Mesenchymal stem cell (in vitro differentiated cells and primary cell): ENCODE data around the gene FRMD4A.

Source experiments
- DNase-seq: peaks from one replicate; pipeline ENCODE4 v3.0.0-alpha.2; 2013
- H2AFZ ChIP-seq: one replicate; pipeline ENCODE4 v1.6.1; 2013; ENCODE audit warnings: low read depth, mild to moderate bottlenecking, control low read depth, inconsistent platforms, low read length, moderate library complexity
- H2AK5ac ChIP-seq: 2 replicates; pipeline ENCODE4 v1.6.1; 2013; ENCODE audit warnings: low read length, moderate library complexity, mild to moderate bottlenecking, inconsistent platforms; ENCODE audit not compliant: severe bottlenecking
- H2BK120ac ChIP-seq: one replicate; pipeline ENCODE4 v1.6.1; 2013; ENCODE audit warnings: low read depth, mild to moderate bottlenecking, inconsistent platforms, low read length, moderate library complexity
- H2BK12ac ChIP-seq, 2 experiments: one replicate each; pipeline ENCODE4 v1.6.1; 2013; ENCODE audit warnings: inconsistent platforms in 2 of 2, low read length in 2 of 2, mild to moderate bottlenecking in 2 of 2, moderate library complexity in 2 of 2, control low read depth in 1 of 2
- H2BK15ac ChIP-seq: one replicate; pipeline ENCODE4 v1.6.1; 2013; ENCODE audit warnings: mild to moderate bottlenecking, low read depth, inconsistent platforms; ENCODE audit not compliant: poor library complexity, severe bottlenecking
- H2BK5ac ChIP-seq: 2 replicates; pipeline ENCODE4 v1.6.1; 2013; ENCODE audit warnings: low read depth, mild to moderate bottlenecking, low read length, control low read depth, inconsistent platforms; ENCODE audit not compliant: poor library complexity, severe bottlenecking
- H3K14ac ChIP-seq, 2 experiments: one replicate each; pipeline ENCODE4 v1.6.1; 2013; ENCODE audit warnings: inconsistent platforms in 2 of 2, low read length in 2 of 2, control low read depth in 1 of 2, mild to moderate bottlenecking in 1 of 2, moderate library complexity in 1 of 2
- H3K18ac ChIP-seq, 2 experiments: one replicate each; pipeline ENCODE4 v1.6.1; 2013; ENCODE audit warnings: inconsistent platforms in 2 of 2, low read length in 2 of 2, control low read depth in 1 of 2, low read depth in 1 of 2, mild to moderate bottlenecking in 1 of 2
- H3K23ac ChIP-seq, 2 experiments: one replicate each; pipeline ENCODE4 v1.6.1; 2013; ENCODE audit warnings: inconsistent platforms in 2 of 2, low read length in 2 of 2, mild to moderate bottlenecking in 2 of 2, moderate library complexity in 2 of 2, control low read depth in 1 of 2
- H3K27ac ChIP-seq: 2 replicates; pipeline ENCODE4 v1.5.1; 2013; ENCODE audit warnings: mild to moderate bottlenecking, moderate library complexity, low read length, control low read depth, inconsistent platforms; ENCODE audit not compliant: poor library complexity, severe bottlenecking
- H3K27me3 ChIP-seq, 2 experiments: 2 replicates each; pipeline versions ENCODE4 v1.6.1 to v1.7.0; 2013; ENCODE audit warnings: low read length in 2 of 2, mild to moderate bottlenecking in 2 of 2, moderate library complexity in 2 of 2, control low read depth in 1 of 2, inconsistent platforms in 1 of 2; ENCODE audit not compliant: control insufficient read depth in 1 of 2, insufficient read depth in 1 of 2
- H3K36me3 ChIP-seq, 2 experiments: 2 replicates each; pipeline versions ENCODE4 v1.6.1 to v1.7.0; 2013; ENCODE audit warnings: low read length in 2 of 2, control low read depth in 1 of 2, inconsistent platforms in 1 of 2, low read depth in 1 of 2, mild to moderate bottlenecking in 1 of 2; ENCODE audit not compliant: insufficient read depth in 2 of 2, control insufficient read depth in 1 of 2
- H3K4ac ChIP-seq, 2 experiments: one replicate each; pipeline ENCODE4 v1.6.1; 2013; ENCODE audit warnings: inconsistent platforms in 2 of 2, low read length in 2 of 2, mild to moderate bottlenecking in 2 of 2, moderate library complexity in 2 of 2, control low read depth in 1 of 2, low read depth in 1 of 2
- H3K4me1 ChIP-seq: 2 replicates; pipeline ENCODE4 v1.6.1; 2013; ENCODE audit warnings: low read depth, low read length, control low read depth; ENCODE audit not compliant: control insufficient read depth, insufficient read depth
- H3K4me2 ChIP-seq: 2 replicates; pipeline ENCODE4 v1.6.1; 2013; ENCODE audit warnings: low read length, mild to moderate bottlenecking, inconsistent platforms; ENCODE audit not compliant: poor library complexity, severe bottlenecking
- H3K4me3 ChIP-seq, 2 experiments: 2 replicates each; pipeline versions ENCODE4 v1.5.1 to v1.7.0; 2013; ENCODE audit warnings: low read length in 2 of 2, mild to moderate bottlenecking in 2 of 2, control low read depth in 1 of 2, low read depth in 1 of 2; ENCODE audit not compliant: insufficient read depth in 1 of 2
- H3K79me1 ChIP-seq: replicated peaks from 2 replicates; pipeline ENCODE4 v1.6.1; 2013; ENCODE audit warnings: mild to moderate bottlenecking, control low read depth, low read length, inconsistent platforms; ENCODE audit not compliant: poor library complexity, severe bottlenecking
- H3K9ac ChIP-seq: 2 replicates; pipeline ENCODE4 v1.7.0; 2013; ENCODE audit warnings: mild to moderate bottlenecking, low read length, moderate library complexity
- H3K9me3 ChIP-seq: 2 replicates; pipeline ENCODE4 v1.7.0; 2013; ENCODE audit warnings: mild to moderate bottlenecking, low read length; ENCODE audit not compliant: control insufficient read depth
- H4K8ac ChIP-seq: one replicate; pipeline ENCODE4 v1.6.1; 2013; ENCODE audit warnings: inconsistent platforms, mild to moderate bottlenecking, low read length, moderate library complexity
- H4K91ac ChIP-seq: one replicate; pipeline ENCODE4 v1.6.1; 2013; ENCODE audit warnings: mild to moderate bottlenecking, low read length, inconsistent platforms
- WGBS: methylation state at CpG from one replicate; pipeline ENCODE4 v1.1.7; 2013; ENCODE audit warnings: mixed read lengths; 5-methylcytosine and 5-hydroxymethylcytosine counted together

FRMD4A gene

GRCh38 chr10:13700473-13701144, 630.1 kb downstream of the FRMD4A start:
- H3K18ac ChIP-seq, result no peak overlapping the region
- H3K9me3 ChIP-seq, result no peaks in the 10 kb centered on the region
- H3K4ac ChIP-seq, result no peak overlapping the region
- H2BK15ac ChIP-seq, result no peak overlapping the region
- H2AK5ac ChIP-seq, result peak overlapping the region; percentile 34
- no peak overlapping the region for H2AFZ ChIP-seq
- H2BK12ac ChIP-seq, result no peak overlapping the region
- no peak overlapping the region for H2BK5ac ChIP-seq
- no peak overlapping the region for H3K4me3 ChIP-seq
- no peak overlapping the region for H2BK120ac ChIP-seq
- H3K27me3 ChIP-seq, result no peaks in the 10 kb centered on the region
- H3K4me1 ChIP-seq, result peaks cover 30% of the 10 kb centered on the region
- H3K14ac ChIP-seq, result no peak overlapping the region
- H3K27ac ChIP-seq, result no peak overlapping the region
- no peak for DNase-seq
- H3K36me3 ChIP-seq, result peaks cover 47 to 80% of the 10 kb centered on the region in 2 experiments
- peaks cover 19% of the 10 kb centered on the region for H3K79me1 ChIP-seq
- H3K9ac ChIP-seq, result no peak overlapping the region
- no peak overlapping the region for H3K4me2 ChIP-seq
- 96% methylated on average over 7 of the region's 10 CpGs for WGBS
- H4K8ac ChIP-seq, result no peak overlapping the region
- no peak overlapping the region for H4K91ac ChIP-seq
- H3K23ac ChIP-seq, result peak overlapping the region in 1 of 2 experiments; percentile 15

- H4K91ac ChIP-seq, result no peak overlapping the region
- no peak overlapping the region for H2BK12ac ChIP-seq
- H2AK5ac ChIP-seq, result peak overlapping the region; percentile 31
- H3K9me3 ChIP-seq, result no peaks in the 10 kb centered on the region
- peaks cover 20% of the 10 kb centered on the region for H3K79me1 ChIP-seq
- no peak overlapping the region for H3K27ac ChIP-seq
- no peaks in the 10 kb centered on the region for H3K27me3 ChIP-seq
- no peak overlapping the region for H3K4me3 ChIP-seq
- WGBS, result 93% methylated on average over 10 of the region's 10 CpGs
- no peak overlapping the region for H3K9ac ChIP-seq
- no peak overlapping the region for H2BK5ac ChIP-seq
- no peak overlapping the region for H4K8ac ChIP-seq
- peaks cover 25% of the 10 kb centered on the region for H3K4me1 ChIP-seq
- H3K23ac ChIP-seq, result no peak overlapping the region
- no peak for DNase-seq
- no peak overlapping the region for H2AFZ ChIP-seq
- H3K36me3 ChIP-seq, result peaks cover 54 to 87% of the 10 kb centered on the region in 2 experiments
- no peak overlapping the region for H2BK120ac ChIP-seq
- H3K4ac ChIP-seq, result no peak overlapping the region
- no peak overlapping the region for H2BK15ac ChIP-seq
- no peak overlapping the region for H3K14ac ChIP-seq
- H3K18ac ChIP-seq, result no peak overlapping the region
- no peak overlapping the region for H3K4me2 ChIP-seq
Measured at GRCh38 chr10:13699216-13699615, 631.5 kb downstream of the FRMD4A start.

- H3K4me2 ChIP-seq, result no peak overlapping the region
- H2AK5ac ChIP-seq, result no peak overlapping the region
- no peak overlapping the region for H3K27ac ChIP-seq
- no peak overlapping the region for H3K18ac ChIP-seq
- no peak overlapping the region for H2BK120ac ChIP-seq
- no peak overlapping the region for H4K8ac ChIP-seq
- H3K4ac ChIP-seq, result no peak overlapping the region
- no peaks in the 10 kb centered on the region for H3K9me3 ChIP-seq
- H2AFZ ChIP-seq, result no peak overlapping the region
- H3K79me1 ChIP-seq, result peaks cover 20% of the 10 kb centered on the region
- DNase-seq, result no peak
- WGBS, result 95% methylated on average over 5 of the region's 6 CpGs
- no peak overlapping the region for H4K91ac ChIP-seq
- H3K23ac ChIP-seq, result no peak overlapping the region
- H3K9ac ChIP-seq, result no peak overlapping the region
- H3K4me3 ChIP-seq, result no peak overlapping the region
- H2BK12ac ChIP-seq, result no peak overlapping the region
- H2BK5ac ChIP-seq, result no peak overlapping the region
- peaks cover 64 to 91% of the 10 kb centered on the region in 2 experiments for H3K36me3 ChIP-seq
- H2BK15ac ChIP-seq, result no peak overlapping the region
- no peaks in the 10 kb centered on the region for H3K27me3 ChIP-seq
- peaks cover 21% of the 10 kb centered on the region for H3K4me1 ChIP-seq
- no peak overlapping the region for H3K14ac ChIP-seq
Measured at GRCh38 chr10:13698217-13698616, 632.5 kb downstream of the FRMD4A start.

- H2AFZ ChIP-seq, result no peak overlapping the region
- H4K91ac ChIP-seq, result no peak overlapping the region
- no peak overlapping the region for H2BK12ac ChIP-seq
- H3K4me3 ChIP-seq, result no peak overlapping the region
- H4K8ac ChIP-seq, result no peak overlapping the region
- no peaks in the 10 kb centered on the region for H3K9me3 ChIP-seq
- DNase-seq, result no peak
- no peak overlapping the region for H3K14ac ChIP-seq
- peaks cover 20% of the 10 kb centered on the region for H3K79me1 ChIP-seq
- H2BK120ac ChIP-seq, result no peak overlapping the region
- H3K18ac ChIP-seq, result no peak overlapping the region
- no peak overlapping the region for H3K9ac ChIP-seq
- no peak overlapping the region for H2BK15ac ChIP-seq
- H3K27me3 ChIP-seq, result no peaks in the 10 kb centered on the region
- H3K27ac ChIP-seq, result no peak overlapping the region
- H2BK5ac ChIP-seq, result no peak overlapping the region
- no peak overlapping the region for H2AK5ac ChIP-seq
- H3K4me2 ChIP-seq, result no peak overlapping the region
- WGBS, result 98% methylated on average over 9 of the region's 9 CpGs
- peaks cover 14% of the 10 kb centered on the region for H3K4me1 ChIP-seq
- no peak overlapping the region for H3K23ac ChIP-seq
- peaks cover 77 to 93% of the 10 kb centered on the region in 2 experiments for H3K36me3 ChIP-seq
- no peak overlapping the region for H3K4ac ChIP-seq
Measured at GRCh38 chr10:13696071-13696470, 634.7 kb downstream of the FRMD4A start.
